Spleen (tissue), 11 donors: ENCODE results near the gene ITGA2. TPM values are rescaled to one million over a fixed set of nuclear protein-coding genes. Genes with fewer than 3 reads are reported as not detected.
A peak's percentile ranks its signal among the peaks of the same experiment; 100 is the strongest.

Experiments
- DNase-seq: peaks from one replicate; pipeline ENCODE4 v3.0.0-alpha.2; 2020
- H3K27ac ChIP-seq, 8 donors: fragments of 200-600 bp; sonication (generic) in 7 of 8; 1 replicate in 4 of 8; 2 replicates in 4 of 8; pipeline versions ENCODE4 v1.5.0 to v1.8.0; 2016 to 2021; ENCODE audit warnings: inconsistent platforms in 4 of 8, mild to moderate bottlenecking in 4 of 8, moderate library complexity in 1 of 8
- H3K27me3 ChIP-seq, 7 donors: fragments of 200-600 bp; sonication (generic) in 6 of 7; replicated peaks in 1 of 7; 1 replicate in 4 of 7; 2 replicates in 3 of 7; pipeline versions ENCODE4 v1.5.0 to v1.8.0; 2016 to 2021; ENCODE audit warnings: inconsistent platforms in 3 of 7, mild to moderate bottlenecking in 1 of 7
- H3K36me3 ChIP-seq, 6 donors: fragments of 200-600 bp; sonication (generic) in 5 of 6; 1 replicate in 4 of 6; 2 replicates in 2 of 6; pipeline versions ENCODE4 v1.5.0 to v1.8.0; 2016 to 2021; ENCODE audit warnings: inconsistent platforms in 2 of 6
- H3K4me1 ChIP-seq, 6 donors: fragments of 200-600 bp; sonication (generic) in 5 of 6; 1 replicate in 3 of 6; 2 replicates in 3 of 6; pipeline versions ENCODE4 v1.5.0 to v1.8.0; 2016 to 2021; ENCODE audit warnings: inconsistent platforms in 3 of 6
- H3K4me3 ChIP-seq, 8 donors: fragments of 200-600 bp; sonication (generic) in 7 of 8; 1 replicate in 4 of 8; 2 replicates in 4 of 8; pipeline versions ENCODE4 v1.5.0 to v1.8.0; 2016 to 2021; ENCODE audit warnings: inconsistent platforms in 4 of 8, mild to moderate bottlenecking in 4 of 8, moderate library complexity in 2 of 8
- H3K9me3 ChIP-seq, 8 donors: fragments of 200-600 bp; sonication (generic) in 7 of 8; 1 replicate in 4 of 8; 2 replicates in 4 of 8; pipeline versions ENCODE4 v1.5.0 to v1.8.0; 2016 to 2021; ENCODE audit warnings: inconsistent platforms in 4 of 8
- CTCF ChIP-seq, 11 experiments: fragments of 200-600 bp in 7 of 11; fragments of 450-650 bp in 4 of 11; sonication (generic) in 4 of 11; IDR thresholded peaks in 8 of 11; conservative IDR thresholded peaks in 3 of 11; 1 replicate in 7 of 11; 2 replicates in 4 of 11; pipeline versions ENCODE4 v1.4.0 to v1.8.0; 2016 to 2021; ENCODE audit warnings: antibody characterized with exemption in 11 of 11, inconsistent platforms in 4 of 11, mild to moderate bottlenecking in 1 of 11
- POLR2A ChIP-seq, 3 donors: fragments of 450-650 bp; IDR thresholded peaks; one replicate each; pipeline ENCODE4 v1.5.1; 2017; ENCODE audit warnings: antibody characterized with exemption in 3 of 3, mild to moderate bottlenecking in 1 of 3
- POLR2AphosphoS5 ChIP-seq, 3 donors: sonication (generic); formaldehyde crosslinking; IDR thresholded peaks; one replicate each; pipeline ENCODE4 v1.5.1; 2017; ENCODE audit warnings: antibody characterized with exemption in 3 of 3
- WGBS, 5 donors: extraction: QIAGEN DNeasy Blood & Tissue Kit in 3 of 5; methylation state at CpG; one replicate each; pipeline versions ENCODE4 v1.1.5 to v1.1.7; 2013 to 2018; 5-methylcytosine and 5-hydroxymethylcytosine counted together
- intact Hi-C: fragments of 100-400 bp; cut with DNase I; formaldehyde crosslinking; loops from one replicate; pipeline ENCODE4 v1.15.0; 2023; ENCODE audit warnings: low total_unique reads
- polyA plus RNA-seq, 3 donors: library from polyadenylated mRNA; stranded (reverse); fragments of 200-250 nt; gene quantifications; one replicate each; pipeline ENCODE4 v1.2.1, GENCODE V29; 2013
- total RNA-seq, 7 donors: library from RNA; depleted of rRNA in 3 of 7; stranded (reverse); fragments of >200 nt in 3 of 7; fragmentation: NEBNext Ultra II Directional in 4 of 7; extraction: Animal tissue kit (Norgen Biotek cat#: 25700) in 4 of 7; gene quantifications; one replicate each; pipeline versions ENCODE4 v1.1.0 to v1.2.1, GENCODE V29; 2016 to 2021
- donor health status: healthy with polysubstance abuse.
- donor health status: DM: no; HTN: no; CAD: no; lungs with moderate emphysema.
- donor health status: DM: no; HTN: no; CAD: no.
- donor health status: Bipolar disorder and iron deficiency.
- donor health status: healthy.
- donor health status: DM: no; HTN: no; CAD: no.
- donor health status: DM: yes; HTN: yes; CAD: no.

Gene ITGA2
- total and polyA plus RNA-seq, 10 donors: 0.54 to 21.6 (median 13.1) TPM

- Histone ChIP-seq H3K9me3 (no peaks in the 10 kb centered on the region), H3K36me3 (no peaks in the 10 kb centered on the region), H3K4me1 (peaks cover 0 to 41% (median 15%) of the 10 kb centered on the region in 6 donors), H3K27ac (peak overlapping the region in 3 of 8 donors; percentile 12 to 46 (median 25)), H3K27me3 (peaks cover 0 to 4% (median 0%) of the 10 kb centered on the region in 7 donors), H3K4me3 (no peak overlapping the region)
- TF ChIP-seq CTCF (IDR thresholded peaks at IDR 0.05 in 8 of 11, conservative IDR thresholded peaks at IDR 0.05 in 3 of 11): no peak
- TF ChIP-seq POLR2AphosphoS5 (IDR thresholded peaks at IDR 0.05): no peak
- no peak for TF ChIP-seq POLR2A (IDR thresholded peaks at IDR 0.05)
- WGBS, 5 donors: 39 to 65% (median 53%) methylated on average over 2 of the region's 2 CpGs
- intact Hi-C loops: no loop called here
- DNase-seq: no peak
Observed at GRCh38 chr5:53023969-53024368, 34.8 kb downstream of the ITGA2 start.

- no peaks in the 10 kb centered on the region for H3K27me3 ChIP-seq
- H3K4me3 ChIP-seq: no peak overlapping the region
- DNase-seq: no peak
- no peaks in the 10 kb centered on the region for H3K9me3 ChIP-seq
- TF ChIP-seq POLR2A (IDR thresholded peaks at IDR 0.05) (no peak), POLR2AphosphoS5 (IDR thresholded peaks at IDR 0.05) (no peak), CTCF (IDR thresholded peaks at IDR 0.05 in 8 of 11, conservative IDR thresholded peaks at IDR 0.05 in 3 of 11) (no peak)
- WGBS, 5 donors: 62 to 80% (median 73%) methylated on average over 4 of the region's 4 CpGs
- H3K36me3 ChIP-seq: no peaks in the 10 kb centered on the region
- peaks cover 0 to 41% (median 15%) of the 10 kb centered on the region in 6 donors for H3K4me1 ChIP-seq
- intact Hi-C loops: no loop called here
- peak overlapping the region in 3 of 8 donors; percentile 12 to 46 (median 25) for H3K27ac ChIP-seq
Observed at GRCh38 chr5:53024535-53024934, 35.4 kb downstream of the ITGA2 start.

- Histone ChIP-seq H3K27ac (no peak overlapping the region), H3K36me3 (no peaks in the 10 kb centered on the region), H3K9me3 (no peaks in the 10 kb centered on the region), H3K4me3 (no peak overlapping the region), H3K4me1 (peaks cover 0 to 41% (median 15%) of the 10 kb centered on the region in 6 donors), H3K27me3 (no peaks in the 10 kb centered on the region)
- intact Hi-C loops: no loop called here
- TF ChIP-seq POLR2AphosphoS5 (IDR thresholded peaks at IDR 0.05) (no peak), CTCF (IDR thresholded peaks at IDR 0.05 in 8 of 11, conservative IDR thresholded peaks at IDR 0.05 in 3 of 11) (no peak), POLR2A (IDR thresholded peaks at IDR 0.05) (no peak)
- WGBS, 5 donors: 85 to 93% (median 90%) methylated on average over 5 of the region's 5 CpGs
- DNase-seq: no peak
Observed at GRCh38 chr5:53025487-53025886, 36.3 kb downstream of the ITGA2 start.

- Histone ChIP-seq H3K9me3 (no peaks in the 10 kb centered on the region), H3K4me1 (peaks cover 4 to 48% (median 25%) of the 10 kb centered on the region in 6 donors), H3K4me3 (no peak overlapping the region), H3K27me3 (no peaks in the 10 kb centered on the region), H3K27ac (peak overlapping the region in 7 of 8 donors; percentile 9 to 35 (median 18)), H3K36me3 (no peaks in the 10 kb centered on the region)
- WGBS, 5 donors: 22 to 49% (median 33%) methylated on average over 4 of the region's 4 CpGs
- TF ChIP-seq POLR2AphosphoS5 (IDR thresholded peaks at IDR 0.05) (peak in 1 of 3 donors; percentile 42), CTCF (IDR thresholded peaks at IDR 0.05 in 8 of 11, conservative IDR thresholded peaks at IDR 0.05 in 3 of 11) (no peak)
- intact Hi-C loops: no loop called here
- no peak for DNase-seq
Observed at GRCh38 chr5:53027913-53028312, 38.8 kb downstream of the ITGA2 start.
